ENCODE results near the gene H2BK1. TPM values are rescaled to one million over a fixed set of nuclear protein-coding genes. Genes with fewer than 3 reads are reported as not detected.

The H2BK1 gene
- total and polyA plus RNA-seq, 2 donors = 0.25 TPM; not detected in 1

DNA sequence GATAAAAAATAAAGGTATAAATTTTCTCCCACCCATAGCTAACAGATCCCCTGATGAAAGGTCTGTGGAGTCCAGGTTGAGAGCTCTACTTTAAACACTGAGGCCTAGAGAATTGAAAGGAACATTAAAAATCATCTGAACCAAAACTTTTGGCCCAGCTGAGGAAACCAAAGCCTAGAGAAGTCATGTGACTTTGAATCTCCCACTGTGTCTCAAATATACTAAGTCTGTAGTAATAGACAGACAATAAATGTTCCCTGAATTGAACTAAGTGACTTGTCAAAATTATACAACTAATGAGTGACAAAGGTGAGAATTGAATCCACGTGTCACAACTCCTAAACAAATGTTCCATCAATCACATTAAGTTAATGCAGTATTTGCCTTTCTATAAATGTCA lies 48.5 kb downstream of the H2BK1 start:
- Histone ChIP-seq H3K4me3 (ENCODE audit: low read length in 2 of 2) (no peak overlapping the region), H3K36me3 (ENCODE audit: control insufficient read depth in 2 of 2, insufficient read depth in 2 of 2, low read length in 1 of 2) (no peaks in the 10 kb centered on the region), H3K27ac (ENCODE audit: low read depth in 1 of 2, low read length in 1 of 2) (no peak overlapping the region), H3K27me3 (ENCODE audit: control insufficient read depth in 2 of 2, insufficient read depth in 1 of 2, low read length in 1 of 2) (peaks cover 28 to 71% of the 10 kb centered on the region in 2 donors), H3K4me1 (ENCODE audit: control insufficient read depth in 2 of 2, insufficient read depth in 2 of 2, low read length in 2 of 2) (no peaks in the 10 kb centered on the region), H3K9me3 (ENCODE audit: control insufficient read depth in 2 of 2, insufficient read depth in 1 of 2, low read length in 1 of 2) (no peaks in the 10 kb centered on the region)
- DNase-seq (ENCODE audit: low read depth in 6 of 9, low spot score in 9 of 9) = no peak
- WGBS = 97% methylated on average over 1 of the region's 1 CpG

Other genes starting within 250 kb of the H2BK1 start
- gene KCNH2, start 232.2 kb downstream of the H2BK1 start, total RNA-seq = 2.3 TPM
- gene KCNH2, start 232.2 kb downstream of the H2BK1 start, polyA plus RNA-seq = 1.5 TPM
- 1.5 TPM for gene NOS3, start 219.5 kb downstream of the H2BK1 start, total RNA-seq
- 3.0 TPM for gene NOS3, start 219.5 kb downstream of the H2BK1 start, polyA plus RNA-seq
- 1.6 TPM for gene ATG9B, start 186.0 kb downstream of the H2BK1 start, total RNA-seq
- 8.0 TPM for gene ATG9B, start 186.0 kb downstream of the H2BK1 start, polyA plus RNA-seq
- 10.5 TPM for gene ABCB8, start 182.0 kb downstream of the H2BK1 start, total RNA-seq
- 33.8 TPM for gene ABCB8, start 182.0 kb downstream of the H2BK1 start, polyA plus RNA-seq
- 0.14 TPM for gene ASIC3, start 162.0 kb downstream of the H2BK1 start, total RNA-seq
- 10.6 TPM for gene ASIC3, start 162.0 kb downstream of the H2BK1 start, polyA plus RNA-seq
- gene CDK5, start 152.6 kb downstream of the H2BK1 start, total RNA-seq = 19.8 TPM
- 8.9 TPM for gene CDK5, start 152.6 kb downstream of the H2BK1 start, polyA plus RNA-seq
- 22.9 TPM for gene SLC4A2, start 150.9 kb downstream of the H2BK1 start, total RNA-seq
- gene SLC4A2, start 150.9 kb downstream of the H2BK1 start, polyA plus RNA-seq = 89.5 TPM
- 52.2 TPM for gene FASTK, start 129.7 kb downstream of the H2BK1 start, total RNA-seq
- gene FASTK, start 129.7 kb downstream of the H2BK1 start, polyA plus RNA-seq = 142 TPM
- gene TMUB1, start 127.0 kb downstream of the H2BK1 start, total RNA-seq = 17.0 TPM
- gene TMUB1, start 127.0 kb downstream of the H2BK1 start, polyA plus RNA-seq = 68.4 TPM
- 8.2 TPM for gene AGAP3, start 124.0 kb downstream of the H2BK1 start, total RNA-seq
- 43.2 TPM for gene AGAP3, start 124.0 kb downstream of the H2BK1 start, polyA plus RNA-seq
- gene GBX1, start 42.8 kb downstream of the H2BK1 start, total RNA-seq = not detected
- 0.07 TPM for gene GBX1, start 42.8 kb downstream of the H2BK1 start, polyA plus RNA-seq
- not detected for gene ASB10, start 23.2 kb downstream of the H2BK1 start, total RNA-seq
- gene ASB10, start 23.2 kb downstream of the H2BK1 start, polyA plus RNA-seq = 0.05 TPM
- gene ABCF2, start 16.7 kb upstream of the H2BK1 start, total RNA-seq = 26.1 TPM
- gene ABCF2, start 16.7 kb upstream of the H2BK1 start, polyA plus RNA-seq = 18.9 TPM
- 18.0 TPM for gene CHPF2, start 22.0 kb upstream of the H2BK1 start, total RNA-seq
- gene CHPF2, start 22.0 kb upstream of the H2BK1 start, polyA plus RNA-seq = 35.2 TPM
- 4.1 TPM for gene SMARCD3, start 38.2 kb upstream of the H2BK1 start, total RNA-seq
- 9.6 TPM for gene SMARCD3, start 38.2 kb upstream of the H2BK1 start, polyA plus RNA-seq
- 69.8 TPM for gene NUB1, start 131.3 kb upstream of the H2BK1 start, total RNA-seq
- gene NUB1, start 131.3 kb upstream of the H2BK1 start, polyA plus RNA-seq = 48.5 TPM
- 5.0 TPM for gene WDR86, start 199.6 kb upstream of the H2BK1 start, total RNA-seq
- gene WDR86, start 199.6 kb upstream of the H2BK1 start, polyA plus RNA-seq = 1.3 TPM
- gene CRYGN, start 229.7 kb upstream of the H2BK1 start, total RNA-seq = 1.2 TPM
- gene CRYGN, start 229.7 kb upstream of the H2BK1 start, polyA plus RNA-seq = 0.34 TPM

All from thymus (tissue), 11 donors.